HS-5 (cell line): ENCODE measurements around the gene SLC35G3.
"Not testable (repeated sequence)": the region's sequence is repeated elsewhere in the genome, so short reads cannot be mapped to it uniquely, and the experiment has no call there.

Experiments used
- DNase-seq: peaks from one replicate; pipeline ENCODE4 v3.0.0-alpha.2; 2012; ENCODE audit warnings: low read depth

SLC35G3 gene

GRCh38 chr17:35164716-35165115, 29.5 kb downstream of the SLC35G3 start:
- no peak for DNase-seq

GRCh38 chr17:35163886-35164285, 30.3 kb downstream of the SLC35G3 start:
- DNase-seq = no peak

- no peak for DNase-seq
These were observed 31.4 kb downstream of the SLC35G3 start for GRCh38 chr17:35162755-35163154.

- no peak for DNase-seq
These were observed 32.9 kb downstream of the SLC35G3 start for GRCh38 chr17:35161281-35161761.

- DNase-seq = no peak
These were observed 33.6 kb downstream of the SLC35G3 start for GRCh38 chr17:35160354-35161201.

GRCh38 chr17:35159940-35160339, 34.3 kb downstream of the SLC35G3 start:
- DNase-seq = no peak

- DNase-seq = no peak
These were observed 38.9 kb downstream of the SLC35G3 start for GRCh38 chr17:35155246-35155645.

GRCh38 chr17:35154196-35155165, 39.7 kb downstream of the SLC35G3 start:
- DNase-seq = no peak

- DNase-seq = no peak
These were observed 41.6 kb downstream of the SLC35G3 start for GRCh38 chr17:35152421-35153140.

GRCh38 chr17:35151080-35151479, 43.1 kb downstream of the SLC35G3 start:
- not testable (repeated sequence) for DNase-seq

GRCh38 chr17:35149941-35150340, 44.3 kb downstream of the SLC35G3 start:
- no peak for DNase-seq

- no peak for DNase-seq
These were observed 46.0 kb downstream of the SLC35G3 start for GRCh38 chr17:35148144-35148543.

- no peak for DNase-seq
These were observed 46.8 kb downstream of the SLC35G3 start, which contains the start of gene UNC45B for GRCh38 chr17:35147375-35147905. Gene UNC45B, plus strand, starts transcription at chr17:35147817. Its CDS starts 447 bp downstream, at chr17:35148264.

GRCh38 chr17:35146214-35146833, 47.9 kb downstream of the SLC35G3 start:
- no peak for DNase-seq

- DNase-seq = no peak
These were observed 49.4 kb downstream of the SLC35G3 start for GRCh38 chr17:35144840-35145239.
